ENCODE data around the gene LRRN4.

GRCh38 chr20:6055981-6056569, 2.2 kb upstream of the LRRN4 start:
- TF ChIP-seq CTCF (IDR thresholded peaks at IDR 0.05) (no peak), POLR2A (IDR thresholded peaks at IDR 0.05) (no peak)
